ENCODE measurements around the gene RARB. TPM values are rescaled to one million over a fixed set of nuclear protein-coding genes. Genes with fewer than 3 reads are reported as not detected.

RARB gene
- total and polyA plus RNA-seq, 7 donors = 1.2 to 18.5 (median 8.3) TPM

DNA sequence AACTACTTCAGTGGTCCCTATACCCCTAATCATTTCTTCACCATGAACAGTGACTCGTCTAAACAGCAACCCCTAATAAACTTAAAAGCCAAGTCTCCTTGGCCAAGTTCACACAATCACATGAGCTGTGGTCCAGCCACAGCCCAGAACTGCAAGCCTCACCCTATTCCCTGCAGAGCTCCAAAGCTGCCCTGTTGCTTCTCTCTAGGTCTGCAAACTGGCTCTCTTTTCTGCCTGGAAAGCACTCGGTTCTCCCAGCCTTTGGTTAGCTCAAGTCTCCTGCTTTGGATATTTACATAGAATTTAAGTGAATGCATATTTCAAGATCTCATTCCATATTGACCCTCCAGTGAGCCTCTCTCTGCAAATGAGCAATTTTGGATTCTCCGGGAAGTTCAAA, 129.6 kb downstream of the RARB start:
- TF ChIP-seq, protein P1, sequence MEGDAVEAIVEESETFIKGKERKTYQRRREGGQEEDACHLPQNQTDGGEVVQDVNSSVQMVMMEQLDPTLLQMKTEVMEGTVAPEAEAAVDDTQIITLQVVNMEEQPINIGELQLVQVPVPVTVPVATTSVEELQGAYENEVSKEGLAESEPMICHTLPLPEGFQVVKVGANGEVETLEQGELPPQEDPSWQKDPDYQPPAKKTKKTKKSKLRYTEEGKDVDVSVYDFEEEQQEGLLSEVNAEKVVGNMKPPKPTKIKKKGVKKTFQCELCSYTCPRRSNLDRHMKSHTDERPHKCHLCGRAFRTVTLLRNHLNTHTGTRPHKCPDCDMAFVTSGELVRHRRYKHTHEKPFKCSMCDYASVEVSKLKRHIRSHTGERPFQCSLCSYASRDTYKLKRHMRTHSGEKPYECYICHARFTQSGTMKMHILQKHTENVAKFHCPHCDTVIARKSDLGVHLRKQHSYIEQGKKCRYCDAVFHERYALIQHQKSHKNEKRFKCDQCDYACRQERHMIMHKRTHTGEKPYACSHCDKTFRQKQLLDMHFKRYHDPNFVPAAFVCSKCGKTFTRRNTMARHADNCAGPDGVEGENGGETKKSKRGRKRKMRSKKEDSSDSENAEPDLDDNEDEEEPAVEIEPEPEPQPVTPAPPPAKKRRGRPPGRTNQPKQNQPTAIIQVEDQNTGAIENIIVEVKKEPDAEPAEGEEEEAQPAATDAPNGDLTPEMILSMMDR (IDR thresholded peaks at IDR 0.05) = no peak
- no peak for TF ChIP-seq POLR2AphosphoS5 (IDR thresholded peaks at IDR 0.05)
- no peak for TF ChIP-seq POLR2A (IDR thresholded peaks at IDR 0.05)
- no peak for TF ChIP-seq EP300 (IDR thresholded peaks at IDR 0.05)
- H3K27ac ChIP-seq = peak overlapping the region in 1 of 4 donors; percentile 4
- H3K9me3 ChIP-seq = no peaks in the 10 kb centered on the region
- WGBS, 2 donors = 74 to 75% methylated on average over 3 of the region's 3 CpGs
- H3K27me3 ChIP-seq = no peaks in the 10 kb centered on the region
- H3K36me3 ChIP-seq = no peaks in the 10 kb centered on the region
- intact Hi-C loops (cut with DNase I) = no loop called here
- DNase-seq = no peak
- H3K4me3 ChIP-seq = no peak overlapping the region
- H3K4me1 ChIP-seq = peaks cover 0 to 13% (median 5%) of the 10 kb centered on the region in 4 donors

- no peaks in the 10 kb centered on the region for H3K27me3 ChIP-seq
- WGBS, 2 donors = 43 to 67% methylated on average over 5 of the region's 5 CpGs
- H3K27ac ChIP-seq = no peak overlapping the region
- DNase-seq = no peak
- TF ChIP-seq EP300 (IDR thresholded peaks at IDR 0.05) (no peak), POLR2A (IDR thresholded peaks at IDR 0.05) (no peak), POLR2AphosphoS5 (IDR thresholded peaks at IDR 0.05) (no peak)
- TF ChIP-seq, protein P1 (IDR thresholded peaks at IDR 0.05) = no peak
- intact Hi-C loops (cut with DNase I) = no loop called here
- peaks cover 0 to 13% (median 5%) of the 10 kb centered on the region in 4 donors for H3K4me1 ChIP-seq
- no peak overlapping the region for H3K4me3 ChIP-seq
- H3K9me3 ChIP-seq = no peaks in the 10 kb centered on the region
- no peaks in the 10 kb centered on the region for H3K36me3 ChIP-seq
Measured at GRCh38 chr3:25558121-25558520, 130.1 kb downstream of the RARB start.

DNA sequence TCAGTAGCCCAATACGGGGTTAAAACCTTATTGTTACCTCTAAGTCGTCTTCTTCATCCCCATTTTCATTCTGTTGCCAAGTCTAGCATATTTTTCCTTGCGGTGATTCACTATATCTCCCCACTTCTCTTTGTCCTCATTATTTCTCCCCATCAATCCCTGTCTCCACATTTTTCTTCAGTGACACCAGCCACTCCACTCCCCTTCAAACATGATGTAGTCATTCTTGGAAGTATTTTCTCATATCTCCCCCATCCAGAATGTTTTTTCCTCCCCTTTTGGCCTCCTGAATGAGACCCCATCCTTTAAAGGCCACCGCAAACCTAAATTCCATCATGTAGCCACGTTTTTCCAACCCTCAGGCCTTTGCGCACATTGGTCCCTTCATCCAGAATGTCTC, 130.7 kb downstream of the RARB start:
- intact Hi-C loops (cut with DNase I) = no loop called here
- whole genome bisulfite sequencing, 2 donors = 79 to 85% methylated on average over 6 of the region's 6 CpGs
- peaks cover 0 to 13% (median 5%) of the 10 kb centered on the region in 4 donors for H3K4me1 ChIP-seq
- H3K4me3 ChIP-seq = no peak overlapping the region
- no peak overlapping the region for H3K27ac ChIP-seq
- H3K27me3 ChIP-seq = no peaks in the 10 kb centered on the region
- no peaks in the 10 kb centered on the region for H3K9me3 ChIP-seq
- no peaks in the 10 kb centered on the region for H3K36me3 ChIP-seq
- TF ChIP-seq, protein P1 (IDR thresholded peaks at IDR 0.05) = no peak
- TF ChIP-seq POLR2A (IDR thresholded peaks at IDR 0.05) (no peak), POLR2AphosphoS5 (IDR thresholded peaks at IDR 0.05) (no peak), EP300 (IDR thresholded peaks at IDR 0.05) (no peak)
- DNase-seq = no peak

DNA sequence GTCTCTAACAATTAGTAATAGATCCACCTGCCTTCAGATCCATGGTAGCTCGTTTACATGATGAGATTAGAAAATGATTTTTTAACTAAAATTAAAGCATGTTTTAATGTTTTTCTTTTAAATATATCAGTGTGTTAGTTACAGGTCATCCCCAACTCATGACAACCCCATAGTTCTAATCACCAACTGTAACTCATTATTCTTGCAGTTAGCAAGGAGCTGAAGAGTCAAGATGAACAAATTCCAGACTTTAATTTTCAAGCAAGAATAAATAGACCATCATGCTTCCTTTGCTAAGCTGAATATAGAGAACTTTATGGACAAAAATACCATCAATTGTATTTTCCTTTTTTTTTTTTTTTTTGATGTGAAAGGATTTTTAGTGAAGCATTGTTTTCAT, 135.5 kb downstream of the RARB start:
- no peak for DNase-seq
- H3K36me3 ChIP-seq = no peaks in the 10 kb centered on the region
- no peaks in the 10 kb centered on the region for H3K4me1 ChIP-seq
- H3K4me3 ChIP-seq = no peak overlapping the region
- H3K9me3 ChIP-seq = no peaks in the 10 kb centered on the region
- intact Hi-C loops (cut with DNase I) = no loop called here
- H3K27me3 ChIP-seq = no peaks in the 10 kb centered on the region
- no peak overlapping the region for H3K27ac ChIP-seq
- 81 to 82% methylated on average over 1 of the region's 1 CpG for WGBS, 2 donors
- TF ChIP-seq POLR2A (IDR thresholded peaks at IDR 0.05) (no peak), POLR2AphosphoS5 (IDR thresholded peaks at IDR 0.05) (no peak)

DNA sequence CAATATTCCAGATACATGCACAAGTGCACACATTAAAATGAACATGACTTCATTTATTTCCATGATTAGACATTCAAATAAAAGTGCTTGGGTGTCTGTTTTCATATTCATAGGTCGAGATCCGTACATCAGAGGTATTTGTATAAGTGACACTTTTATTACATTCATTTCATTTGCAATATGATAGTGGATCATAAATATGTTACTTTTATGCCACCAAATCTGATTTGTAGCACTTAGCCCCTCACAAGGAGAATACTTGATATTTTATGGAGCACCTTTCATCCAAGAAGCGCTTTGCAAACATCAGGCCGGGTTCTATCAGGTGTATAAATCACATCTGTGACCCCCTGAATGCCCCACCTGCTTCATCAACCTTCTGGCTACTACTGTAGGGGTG, 136.0 kb downstream of the RARB start:
- no peaks in the 10 kb centered on the region for H3K36me3 ChIP-seq
- no peak for TF ChIP-seq POLR2A (IDR thresholded peaks at IDR 0.05)
- no peak for TF ChIP-seq POLR2AphosphoS5 (IDR thresholded peaks at IDR 0.05)
- TF ChIP-seq EP300 (IDR thresholded peaks at IDR 0.05) = no peak
- TF ChIP-seq, protein P1 (IDR thresholded peaks at IDR 0.05) = no peak
- intact Hi-C loops (cut with DNase I) = no loop called here
- H3K4me1 ChIP-seq = no peaks in the 10 kb centered on the region
- no peak overlapping the region for H3K4me3 ChIP-seq
- 75 to 87% methylated on average over 4 of the region's 4 CpGs for WGBS, 2 donors
- H3K9me3 ChIP-seq = no peaks in the 10 kb centered on the region
- no peak for DNase-seq
- H3K27ac ChIP-seq = no peak overlapping the region
- H3K27me3 ChIP-seq = no peaks in the 10 kb centered on the region
